Subcutaneous abdominal adipose tissue (tissue), 5 donors: ENCODE measurements around the gene PARD3.
A peak's percentile ranks its signal among the peaks of the same experiment; 100 is the strongest.
"Not testable (repeated sequence)": the region's sequence is repeated elsewhere in the genome, so short reads cannot be mapped to it uniquely, and the experiment has no call there.

ENCODE experiments used
- H3K27ac ChIP-seq: one replicate; pipeline ENCODE4 v1.7.0; 2013; ENCODE audit warnings: low read depth, mild to moderate bottlenecking, inconsistent platforms, low read length, moderate library complexity
- H3K27me3 ChIP-seq, 5 donors: one replicate each; pipeline ENCODE4 v1.7.0; 2013; ENCODE audit warnings: low read length in 5 of 5, inconsistent platforms in 1 of 5; ENCODE audit not compliant: control insufficient read depth in 5 of 5, insufficient read depth in 4 of 5
- H3K36me3 ChIP-seq, 5 donors: one replicate each; pipeline ENCODE4 v1.7.0; 2013; ENCODE audit warnings: low read length in 5 of 5; ENCODE audit not compliant: control insufficient read depth in 5 of 5, insufficient read depth in 5 of 5
- H3K4me1 ChIP-seq, 5 donors: one replicate each; pipeline ENCODE4 v1.7.0; 2013; ENCODE audit warnings: low read length in 5 of 5, mild to moderate bottlenecking in 3 of 5, moderate library complexity in 1 of 5; ENCODE audit not compliant: control insufficient read depth in 5 of 5, insufficient read depth in 5 of 5
- H3K4me3 ChIP-seq, 5 donors: one replicate each; pipeline ENCODE4 v1.7.0; 2013; ENCODE audit warnings: low read length in 5 of 5, low read depth in 1 of 5
- H3K9ac ChIP-seq, 5 donors: one replicate each; pipeline ENCODE4 v1.7.0; 2013; ENCODE audit warnings: low read length in 5 of 5, mild to moderate bottlenecking in 4 of 5, moderate library complexity in 3 of 5
- H3K9me3 ChIP-seq, 5 donors: one replicate each; pipeline ENCODE4 v1.7.0; 2013; ENCODE audit warnings: low read length in 5 of 5; ENCODE audit not compliant: control insufficient read depth in 5 of 5
- donor health status: healthy.
- donor health status: healthy.
- donor health status: healthy.
- donor health status: healthy.
- donor health status: healthy.

The PARD3 gene

GRCh38 chr10:34286136-34286739, 528.9 kb downstream of the PARD3 start:
- H3K4me3 ChIP-seq = no peak overlapping the region
- H3K9ac ChIP-seq = no peak overlapping the region
- H3K9me3 ChIP-seq = no peaks in the 10 kb centered on the region
- no peak overlapping the region for H3K27ac ChIP-seq
- no peaks in the 10 kb centered on the region for H3K36me3 ChIP-seq
- peaks cover 0 to 8% (median 5%) of the 10 kb centered on the region in 5 donors for H3K4me1 ChIP-seq
- H3K27me3 ChIP-seq = no peaks in the 10 kb centered on the region

GRCh38 chr10:34281661-34282582, 533.2 kb downstream of the PARD3 start:
- Histone ChIP-seq H3K9ac (no peak overlapping the region), H3K36me3 (no peaks in the 10 kb centered on the region), H3K4me1 (peaks cover 0 to 19% (median 11%) of the 10 kb centered on the region in 5 donors), H3K4me3 (no peak overlapping the region), H3K27me3 (no peaks in the 10 kb centered on the region), H3K9me3 (no peaks in the 10 kb centered on the region), H3K27ac (peak overlapping the region; percentile 67)

- Histone ChIP-seq H3K9ac (peak overlapping the region in 1 of 5 donors; percentile 36), H3K4me3 (no peak overlapping the region), H3K27ac (peak overlapping the region; percentile 67), H3K9me3 (no peaks in the 10 kb centered on the region), H3K4me1 (peaks cover 0 to 27% (median 11%) of the 10 kb centered on the region in 5 donors), H3K27me3 (no peaks in the 10 kb centered on the region), H3K36me3 (no peaks in the 10 kb centered on the region)
These were observed 534.3 kb downstream of the PARD3 start for GRCh38 chr10:34280599-34281374.

DNA sequence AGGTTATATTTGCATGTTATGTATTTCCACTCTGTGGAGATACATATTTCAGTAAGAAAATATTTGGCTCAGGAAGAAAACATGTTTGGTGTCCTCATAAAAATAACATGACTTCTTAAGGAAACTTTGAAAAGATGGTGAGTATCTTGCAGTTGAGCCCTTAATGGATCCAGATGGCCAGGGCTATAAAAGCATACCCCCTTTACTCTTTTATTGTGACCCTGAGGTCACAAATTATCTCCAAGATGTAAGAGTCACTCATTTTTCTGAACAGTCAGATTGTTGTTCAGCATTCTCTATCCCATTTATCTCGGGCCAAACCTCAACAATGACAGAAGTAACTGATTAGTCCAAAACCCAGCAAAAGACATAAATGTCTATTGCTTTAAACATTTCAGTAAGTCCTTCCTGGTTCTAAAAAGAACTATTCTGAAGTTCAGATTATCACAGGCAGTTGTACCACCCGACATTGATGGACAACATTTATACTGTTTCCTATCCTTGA, 539.4 kb downstream of the PARD3 start:
- peaks cover 0 to 3% (median 0%) of the 10 kb centered on the region in 5 donors for H3K9me3 ChIP-seq
- H3K4me1 ChIP-seq = peaks cover 0 to 19% (median 5%) of the 10 kb centered on the region in 5 donors
- H3K27ac ChIP-seq = no peak overlapping the region
- no peaks in the 10 kb centered on the region for H3K27me3 ChIP-seq
- no peak overlapping the region for H3K4me3 ChIP-seq
- no peaks in the 10 kb centered on the region for H3K36me3 ChIP-seq
- H3K9ac ChIP-seq = no peak overlapping the region

DNA sequence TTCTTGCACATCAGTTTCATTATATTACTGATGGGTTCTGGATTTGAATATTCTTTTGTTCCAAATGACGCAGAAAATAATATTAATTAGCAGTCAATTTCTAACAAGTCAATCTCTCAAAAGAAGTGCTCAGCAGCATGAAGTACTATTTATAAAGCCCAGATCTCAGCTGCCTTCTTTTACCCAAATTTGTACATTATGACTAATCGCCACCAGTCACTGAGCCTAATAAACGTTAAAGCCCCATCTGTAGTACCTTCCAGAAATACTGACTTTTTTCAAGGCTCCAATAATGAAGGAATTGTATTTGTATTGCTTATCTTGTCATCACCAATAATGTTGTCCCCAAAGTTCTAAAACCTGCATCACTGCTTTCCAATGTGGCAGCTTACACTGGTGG, 540.2 kb downstream of the PARD3 start:
- Histone ChIP-seq H3K4me1 (peaks cover 0 to 14% (median under 1%) of the 10 kb centered on the region in 5 donors), H3K4me3 (no peak overlapping the region), H3K9ac (no peak overlapping the region), H3K27me3 (no peaks in the 10 kb centered on the region), H3K9me3 (peaks cover 0 to 3% (median 0%) of the 10 kb centered on the region in 5 donors), H3K36me3 (no peaks in the 10 kb centered on the region), H3K27ac (no peak overlapping the region)

GRCh38 chr10:34273340-34273739, 541.8 kb downstream of the PARD3 start:
- peaks cover 0 to 14% (median 0%) of the 10 kb centered on the region in 5 donors for H3K4me1 ChIP-seq
- peaks cover 0 to 3% (median 0%) of the 10 kb centered on the region in 5 donors for H3K9me3 ChIP-seq
- no peak overlapping the region for H3K9ac ChIP-seq
- H3K27me3 ChIP-seq = no peaks in the 10 kb centered on the region
- no peak overlapping the region for H3K27ac ChIP-seq
- H3K36me3 ChIP-seq = no peaks in the 10 kb centered on the region
- no peak overlapping the region for H3K4me3 ChIP-seq

GRCh38 chr10:34272316-34272715, 542.8 kb downstream of the PARD3 start:
- Histone ChIP-seq H3K27me3 (no peaks in the 10 kb centered on the region), H3K9ac (no peak overlapping the region)

DNA sequence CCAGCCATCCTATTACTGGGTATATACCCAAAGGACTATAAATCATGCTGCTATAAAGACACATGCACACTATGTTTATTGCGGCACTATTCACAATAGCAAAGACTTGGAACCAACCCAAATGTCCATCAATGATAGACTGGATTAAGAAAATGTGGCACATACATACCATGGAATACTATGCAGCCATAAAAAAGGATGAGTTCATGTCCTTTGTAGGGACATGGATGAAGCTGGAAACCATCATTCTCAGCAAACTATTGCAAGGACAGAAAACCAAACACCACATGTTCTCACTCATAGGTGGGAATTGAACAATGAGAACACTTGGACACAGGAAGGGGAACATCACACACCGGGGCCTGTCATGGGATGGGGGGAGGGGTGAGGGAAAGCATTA, 546.7 kb downstream of the PARD3 start:
- not testable (repeated sequence) for H3K9ac ChIP-seq, H3K36me3 ChIP-seq, H3K27ac ChIP-seq, H3K9me3 ChIP-seq, H3K4me3 ChIP-seq, H3K27me3 ChIP-seq, H3K4me1 ChIP-seq

More at GRCh38 chr10:34272316-34272715, 542.8 kb downstream of the PARD3 start:
- Histone ChIP-seq H3K4me3 (no peak overlapping the region), H3K4me1 (peaks cover 0 to 11% (median 0%) of the 10 kb centered on the region in 5 donors), H3K27ac (no peak overlapping the region), H3K9me3 (peaks cover 0 to 3% (median 0%) of the 10 kb centered on the region in 5 donors), H3K36me3 (no peaks in the 10 kb centered on the region)

- H3K4me3 ChIP-seq = no peak overlapping the region
- no peak overlapping the region for H3K9ac ChIP-seq
- no peaks in the 10 kb centered on the region for H3K9me3 ChIP-seq
- no peaks in the 10 kb centered on the region for H3K4me1 ChIP-seq
- H3K36me3 ChIP-seq = no peaks in the 10 kb centered on the region
- no peaks in the 10 kb centered on the region for H3K27me3 ChIP-seq
- H3K27ac ChIP-seq = no peak overlapping the region
These were observed 552.1 kb downstream of the PARD3 start for GRCh38 chr10:34262985-34263384.
